SHP77 treated with DMSO at 0.1 percent for 48 hours (cell line): Measurements from ENCODE around the gene OSGEP.

Experiments
- DNase-seq: peaks from one replicate; lab custom pipeline; 2025; lab: John Stamatoyannopoulos, UW

Gene OSGEP

GRCh38 chr14:20429801-20430669 lies 24.6 kb downstream of the OSGEP start:
- peak; percentile 52 for DNase-seq

DNA sequence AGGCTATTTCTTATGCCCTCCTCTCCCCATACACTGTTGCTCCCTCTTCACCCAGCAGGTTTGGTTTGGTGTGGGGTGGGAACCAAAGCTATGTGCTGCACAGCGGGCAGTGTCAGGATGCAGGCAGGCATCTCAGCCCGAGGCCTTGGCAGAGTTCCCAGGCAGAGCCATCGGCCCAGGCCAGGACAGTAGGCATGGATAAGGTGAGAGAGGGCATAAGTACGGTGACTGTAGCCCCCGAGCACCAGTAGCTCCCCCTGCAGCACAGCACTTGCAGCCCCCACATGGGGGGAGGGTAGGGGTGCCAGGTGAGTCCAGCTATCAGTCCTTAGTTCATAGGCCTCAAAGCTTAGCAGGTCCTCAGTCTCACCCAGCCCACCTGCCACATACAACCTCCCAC lies 25.8 kb downstream of the OSGEP start:
- no peak for DNase-seq

- no peak for DNase-seq
These were observed 26.6 kb downstream of the OSGEP start for GRCh38 chr14:20428010-20428365.

DNA sequence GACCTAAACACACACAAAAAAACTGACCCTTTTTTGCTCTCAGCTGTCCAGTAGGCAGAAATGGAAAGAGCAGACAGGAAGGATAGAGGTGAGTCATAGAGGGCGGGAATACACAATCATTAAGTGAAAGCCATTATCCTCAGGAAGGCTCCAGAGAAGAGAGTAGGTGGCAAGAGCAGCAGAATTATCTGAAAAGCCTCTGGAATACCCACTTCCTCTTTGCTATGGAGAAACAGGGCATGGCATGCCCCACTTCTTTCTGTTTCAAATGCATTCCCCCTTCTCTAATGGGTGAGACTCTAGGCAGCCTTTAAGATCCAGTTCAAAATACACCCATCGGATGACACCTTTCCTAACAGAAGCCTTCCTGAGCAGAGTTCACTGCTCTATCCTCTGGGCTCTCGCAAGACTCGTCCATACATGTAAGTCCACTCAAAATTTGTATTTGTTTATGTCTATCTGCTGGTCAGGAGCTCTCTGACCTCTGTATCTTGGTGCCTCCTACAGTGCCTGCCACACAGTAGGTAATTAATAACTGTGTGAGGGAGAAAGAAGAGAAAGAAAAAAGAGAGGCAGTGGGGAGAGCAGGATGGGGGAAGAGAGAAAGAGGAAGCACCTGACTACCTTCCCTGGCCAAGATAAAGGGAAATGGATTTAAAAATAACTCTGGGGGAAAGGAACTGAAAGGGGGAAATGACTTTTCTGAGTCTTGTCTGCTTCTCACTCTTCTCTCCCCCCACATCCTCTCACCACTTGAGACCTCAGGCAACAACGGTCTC lies 27.2 kb downstream of the OSGEP start:
- DNase-seq: peak; percentile 50

GRCh38 chr14:20424851-20425250 lies 29.8 kb downstream of the OSGEP start:
- DNase-seq: no peak

DNA sequence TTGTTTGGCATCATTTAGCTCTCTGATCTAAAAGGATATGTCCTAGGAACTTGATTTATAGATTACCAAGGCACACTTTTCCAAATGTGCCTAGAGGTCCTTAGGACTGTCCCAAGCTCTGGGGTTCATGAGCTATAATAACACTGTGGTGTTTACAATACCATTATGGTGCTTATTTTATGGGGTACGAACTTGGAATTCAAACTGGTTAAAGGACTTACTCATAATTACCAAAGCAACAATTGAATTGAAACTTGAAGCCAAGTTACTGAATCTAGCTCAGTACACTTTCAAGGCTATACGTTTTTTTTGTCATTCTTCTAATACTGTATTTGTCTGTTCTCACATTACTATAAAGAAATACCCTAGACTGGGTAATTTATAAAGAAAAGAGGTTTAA lies 31.7 kb downstream of the OSGEP start:
- DNase-seq: no peak

DNA sequence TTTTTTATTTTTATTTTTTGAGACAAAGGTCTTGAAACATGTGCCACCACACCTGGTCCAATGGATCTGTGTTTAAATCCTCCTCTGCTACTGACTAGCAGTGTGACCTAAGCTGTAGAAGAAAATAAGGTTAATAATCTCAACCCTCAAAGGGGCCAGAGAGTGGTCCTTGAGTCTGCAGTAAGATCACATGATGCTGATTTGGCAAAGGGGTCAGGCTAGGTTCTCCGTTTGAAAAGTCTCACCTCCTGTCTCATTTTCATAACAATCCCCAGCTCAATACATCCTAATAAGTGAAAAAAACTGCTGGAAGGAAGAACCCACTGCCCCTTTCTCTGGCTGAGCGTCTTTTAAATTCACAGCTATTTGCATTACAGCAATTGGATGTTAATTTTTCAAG lies 33.3 kb downstream of the OSGEP start:
- no peak for DNase-seq

DNA sequence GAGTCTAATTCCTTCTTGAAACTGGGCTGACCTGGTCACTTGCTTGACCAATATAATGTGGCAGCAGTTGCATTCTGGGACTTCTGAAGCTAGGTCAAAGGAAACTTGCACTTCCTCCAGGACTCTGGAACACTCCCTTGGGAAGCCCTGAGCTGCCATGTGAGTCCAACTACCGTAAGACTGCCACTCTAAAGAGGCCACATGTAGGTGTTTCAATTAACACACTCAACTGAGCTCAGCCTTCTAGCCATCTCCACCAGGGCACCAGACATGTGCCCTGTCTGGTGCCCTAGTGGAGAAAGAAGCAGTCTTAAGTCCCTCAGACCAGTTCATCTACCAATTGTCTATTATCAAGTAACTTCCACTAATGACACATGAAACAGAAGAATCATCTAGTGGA lies 35.2 kb downstream of the OSGEP start:
- no peak for DNase-seq

DNA sequence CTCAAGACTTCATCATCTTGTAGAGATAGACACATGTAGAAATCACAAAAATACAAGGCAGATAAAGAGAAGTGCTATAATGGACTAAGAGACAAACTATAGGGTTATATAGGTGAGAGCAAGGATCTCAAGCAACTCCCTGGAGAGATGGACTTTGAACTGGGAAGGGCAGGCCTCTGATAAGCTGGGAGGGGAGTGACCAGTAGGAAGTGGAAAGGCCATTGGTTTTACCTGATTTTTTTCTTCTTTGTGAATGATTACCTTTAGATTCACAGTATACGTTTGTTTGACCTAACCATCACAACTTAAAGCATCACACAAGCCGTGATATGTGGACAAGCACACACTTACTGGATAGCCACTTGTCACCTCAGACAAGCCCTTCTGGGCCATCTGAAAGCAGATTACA lies 36.1 kb downstream of the OSGEP start:
- DNase-seq: no peak

DNA sequence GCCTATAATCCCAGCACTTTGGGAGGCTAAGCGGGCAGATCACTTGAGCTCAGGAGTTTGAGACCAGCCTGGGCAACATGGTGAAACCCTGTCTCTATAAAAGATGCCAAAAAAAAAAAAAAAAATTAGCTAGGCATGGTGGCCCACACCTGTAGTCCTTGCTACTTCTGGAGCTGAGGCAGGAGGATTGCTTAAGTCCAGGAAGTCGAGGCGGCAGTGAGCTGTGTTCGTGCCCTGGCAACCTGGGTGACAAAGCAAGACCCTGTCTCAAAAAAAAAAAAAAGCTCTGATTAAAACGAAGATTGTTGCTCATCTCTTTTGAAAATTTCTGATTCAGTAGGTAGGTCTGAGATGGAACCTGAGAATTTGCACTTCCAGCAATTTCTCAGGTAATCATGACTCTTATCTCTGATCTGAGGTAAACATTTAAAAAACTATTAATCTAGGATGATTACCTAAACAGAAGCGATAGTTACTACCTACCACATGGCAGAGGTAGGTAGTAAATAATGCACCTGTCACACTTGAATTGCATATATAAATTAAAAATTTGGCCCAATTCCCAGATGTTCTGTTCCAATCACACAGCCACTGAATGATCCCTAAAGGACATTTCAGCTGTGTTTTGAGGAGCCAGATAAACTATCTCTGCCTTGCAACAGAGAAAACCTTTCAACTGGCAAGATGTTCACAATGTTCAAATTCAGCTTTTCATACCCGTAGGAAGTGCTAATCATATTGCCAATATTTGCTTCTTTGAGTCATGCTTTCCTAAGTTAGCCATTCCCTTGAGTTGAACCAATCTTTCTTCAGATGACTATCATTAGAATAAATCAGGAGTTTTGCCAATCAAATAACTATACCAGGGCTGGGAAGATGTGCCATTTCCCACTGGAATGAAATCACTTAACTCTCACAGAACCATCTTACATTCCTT lies 37.1 kb downstream of the OSGEP start:
- DNase-seq: no peak

DNA sequence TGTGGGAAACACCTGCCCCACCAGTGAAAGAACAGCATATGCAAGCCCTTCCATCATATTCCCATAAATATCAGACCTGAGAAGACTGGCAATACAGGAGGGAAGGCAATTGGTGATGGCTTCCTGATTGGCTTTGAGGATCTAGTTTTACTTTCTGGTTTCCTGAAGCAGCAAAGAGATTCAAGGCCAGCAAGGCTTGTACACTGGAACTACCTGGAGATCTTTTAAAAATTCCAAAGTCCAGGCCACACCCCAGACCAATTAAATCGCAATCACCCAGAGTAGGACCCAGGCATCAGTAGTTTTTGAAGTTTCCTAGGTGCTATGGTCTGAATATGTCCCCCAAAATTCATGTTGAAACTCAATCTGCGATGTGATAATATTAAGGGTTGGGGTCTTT lies 38.4 kb downstream of the OSGEP start:
- no peak for DNase-seq

DNA sequence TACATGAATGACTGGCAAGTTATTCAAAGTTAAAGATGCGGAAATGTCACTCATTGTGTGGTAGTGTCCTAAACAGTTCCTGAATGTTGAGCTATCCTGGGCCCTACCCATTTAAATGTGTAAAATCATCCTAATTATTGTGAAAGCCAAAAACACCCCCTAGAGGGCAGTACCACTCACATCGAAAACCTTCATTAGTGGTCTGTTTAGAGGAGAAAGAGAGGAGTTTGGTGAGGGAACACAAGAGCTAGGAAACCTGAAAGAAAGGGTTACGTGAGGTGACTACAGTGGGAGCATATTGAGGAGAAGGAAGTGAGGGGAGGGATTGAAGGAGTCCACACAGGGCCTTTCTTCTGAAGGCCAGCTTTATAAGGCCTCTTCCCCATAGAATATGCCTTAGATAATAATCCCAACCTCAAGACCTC lies 38.8 kb downstream of the OSGEP start:
- peak; percentile 60 for DNase-seq

GRCh38 chr14:20413744-20414082 lies 40.9 kb downstream of the OSGEP start:
- DNase-seq: no peak

DNA sequence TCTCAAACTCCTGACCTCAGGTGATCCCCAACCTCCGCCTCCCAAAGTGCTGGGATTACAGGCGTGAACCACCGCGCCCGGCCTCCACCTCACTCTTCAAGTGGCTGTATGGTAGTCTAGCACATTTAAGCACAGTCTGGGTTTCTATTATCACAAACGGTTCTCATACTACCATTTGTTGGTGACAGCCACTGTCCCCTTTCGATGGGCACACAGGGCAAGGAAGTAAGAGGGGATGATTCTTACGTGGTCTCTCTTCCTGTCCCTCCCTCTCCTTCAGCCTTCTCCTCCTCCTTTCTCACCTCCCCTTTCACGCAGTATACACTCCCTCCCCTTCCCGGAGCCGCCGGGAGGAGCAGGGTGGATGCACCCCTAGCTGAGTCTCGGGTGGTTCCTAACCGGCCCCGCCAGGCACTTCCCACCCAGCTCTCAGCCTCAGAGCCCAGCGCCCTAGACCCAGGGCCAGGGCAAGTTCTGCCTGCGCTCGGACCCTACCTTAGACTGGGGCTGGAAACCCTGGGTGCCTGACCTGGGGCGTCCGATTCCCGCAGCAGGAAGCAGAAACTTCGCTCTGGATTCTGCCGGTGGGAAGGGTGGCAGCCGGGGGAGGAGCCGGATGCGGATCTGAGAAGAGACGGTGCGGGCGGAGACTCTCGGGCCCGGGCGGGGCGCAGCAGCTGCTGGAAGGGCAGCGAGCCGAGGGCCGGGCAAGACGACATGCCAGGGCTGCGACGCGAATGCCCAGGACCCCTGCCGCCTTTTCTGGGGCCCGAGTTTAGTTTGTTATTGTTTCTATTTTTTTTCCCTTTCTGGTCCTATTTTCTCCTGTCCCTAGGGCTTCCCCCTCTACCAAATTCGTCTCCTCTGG lies 41.5 kb downstream of the OSGEP start, which contains the start of gene TEP1:
Gene TEP1, minus strand, starts transcription at position 626 of the 868 bp plus-strand sequence. CDS start 5,062 bp downstream, outside the sequence.
- peak; percentile 74 for DNase-seq

DNA sequence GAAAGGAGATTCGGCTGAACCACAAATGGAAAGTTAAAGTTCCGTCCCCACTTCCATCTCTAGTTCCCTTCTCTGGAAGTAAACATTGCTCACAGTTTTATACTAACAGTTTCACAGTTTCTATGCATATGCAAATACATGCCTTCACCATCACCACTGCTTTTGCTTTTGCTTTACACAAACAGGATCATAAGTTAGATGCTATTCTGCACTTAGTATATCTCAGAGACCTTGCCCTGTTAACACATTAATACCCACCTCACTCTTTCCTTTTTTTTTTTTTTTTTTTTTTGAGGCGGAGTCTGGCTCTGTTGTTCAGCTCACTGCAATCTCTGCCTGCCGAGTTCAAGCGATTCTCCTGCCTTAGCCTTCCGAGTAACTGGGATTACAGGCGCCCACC lies 42.2 kb downstream of the OSGEP start:
- DNase-seq: no peak

- DNase-seq: no peak
These were observed 45.4 kb downstream of the OSGEP start for GRCh38 chr14:20409226-20409625.

DNA sequence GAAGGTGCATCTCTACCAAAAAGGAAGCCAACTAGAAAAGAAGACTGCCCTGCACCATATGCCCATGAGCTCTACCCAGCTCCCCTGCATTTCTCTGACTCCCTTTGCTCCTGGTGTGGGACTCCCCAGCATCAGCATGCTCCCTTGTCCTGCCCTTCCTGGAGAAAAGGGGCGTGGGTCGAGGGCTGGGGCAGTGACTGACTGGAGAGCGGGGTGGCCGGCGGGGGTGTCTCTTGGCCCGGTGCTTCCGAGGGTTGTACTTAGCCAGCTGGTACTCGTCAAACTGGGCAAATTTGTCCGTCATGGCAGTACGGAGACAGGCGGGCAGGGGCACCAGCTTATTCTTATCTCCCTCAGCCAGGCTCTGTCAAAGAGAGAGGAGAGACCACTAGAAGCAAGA lies 51.1 kb downstream of the OSGEP start:
- DNase-seq: no peak

DNA sequence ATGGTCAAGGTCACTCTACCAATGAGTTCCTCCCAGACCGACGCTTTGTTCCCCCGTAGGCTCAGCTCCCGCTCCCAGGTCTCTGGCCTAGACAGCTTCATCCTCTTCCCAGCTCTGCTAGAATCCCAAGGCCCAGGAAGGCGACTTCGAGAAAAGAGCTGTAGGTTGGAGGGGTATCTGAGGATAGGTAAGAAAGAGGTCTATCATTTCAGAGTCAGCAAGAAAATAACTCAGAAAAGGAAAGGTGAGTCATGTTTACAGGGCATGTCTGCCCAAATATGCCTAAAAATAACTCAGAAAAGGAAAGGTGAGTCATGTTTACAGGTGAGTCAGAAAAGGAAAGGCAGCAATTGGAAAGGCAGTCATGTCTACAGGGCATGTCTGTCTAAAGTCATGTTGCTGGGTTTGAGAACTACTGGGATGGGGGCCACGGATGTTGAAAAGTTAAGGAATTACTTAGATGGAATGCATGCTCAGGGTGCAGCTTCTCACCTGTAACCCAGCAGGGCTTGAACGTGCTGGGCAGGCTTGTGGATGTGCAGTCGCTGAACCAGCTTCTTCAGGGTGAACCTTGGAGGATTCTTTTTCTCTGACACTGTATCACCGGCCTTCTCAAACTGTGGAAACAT lies 53.5 kb downstream of the OSGEP start:
- DNase-seq: no peak

DNA sequence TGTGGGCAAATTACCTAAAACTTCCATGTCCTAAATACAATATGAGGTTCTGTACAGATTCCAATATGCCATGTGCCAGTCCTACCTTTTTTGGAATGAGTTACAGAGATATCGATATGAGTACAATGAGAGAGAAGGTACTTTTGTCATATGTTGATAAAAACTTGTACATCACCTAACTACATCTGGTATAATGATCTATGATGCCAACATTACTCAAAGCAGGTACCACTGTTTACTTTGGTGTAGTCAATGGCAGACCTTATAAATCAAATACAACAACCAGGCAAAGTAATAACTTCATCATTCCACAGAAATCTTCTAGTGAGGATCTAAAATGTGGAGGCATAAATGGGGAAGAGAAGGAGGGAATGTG lies 54.0 kb downstream of the OSGEP start:
- no peak for DNase-seq

DNA sequence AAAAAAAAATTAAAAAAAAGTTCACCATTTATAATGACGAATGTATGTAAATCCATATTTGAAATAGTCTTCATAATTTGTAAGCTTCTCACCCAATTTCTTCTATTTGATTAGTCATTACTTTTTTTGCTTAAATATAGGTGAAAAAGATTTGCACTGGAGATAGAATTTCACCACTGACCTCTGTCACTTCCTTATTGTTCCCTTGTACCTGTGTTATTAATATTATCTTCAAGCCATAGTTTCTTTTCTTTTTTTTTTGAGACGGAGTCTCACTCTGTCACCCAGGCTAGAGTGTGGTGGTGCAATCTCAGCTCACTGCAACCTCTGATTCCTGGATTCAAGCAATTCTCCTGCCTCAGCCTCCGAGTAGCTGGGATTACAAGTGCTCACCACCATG lies 57.1 kb downstream of the OSGEP start:
- DNase-seq: no peak
